Epithelial cell of proximal tubule (primary cell): ENCODE data around the gene NR3C2. TPM values are rescaled to one million over a fixed set of nuclear protein-coding genes. Genes with fewer than 3 reads are reported as not detected.
A peak's percentile ranks its signal among the peaks of the same experiment; 100 is the strongest.

Source experiments
- DNase-seq: peaks from one replicate; pipeline ENCODE4 v3.0.0-alpha.2; 2011; ENCODE audit warnings: low read depth
- H3K4me3 ChIP-seq: 2 replicates; pipeline ENCODE4 v1.5.1; 2011; ENCODE audit warnings: low read depth, mild to moderate bottlenecking, low read length
- total RNA-seq: library from RNA; depleted of rRNA; stranded (reverse); fragments of >200 nt; gene quantifications from 2 replicates; pipeline ENCODE4 v1.2.3, GENCODE V29; 2015
- TF ChIP-seq, protein P1 (sequence below): conservative IDR thresholded peaks from 2 replicates; pipeline ENCODE4 v1.5.1; 2012; ENCODE audit warnings: low read depth, mild to moderate bottlenecking, low read length

NR3C2 gene
- total RNA-seq, 1 donor from 2014 or later = 0.98 TPM

DNA sequence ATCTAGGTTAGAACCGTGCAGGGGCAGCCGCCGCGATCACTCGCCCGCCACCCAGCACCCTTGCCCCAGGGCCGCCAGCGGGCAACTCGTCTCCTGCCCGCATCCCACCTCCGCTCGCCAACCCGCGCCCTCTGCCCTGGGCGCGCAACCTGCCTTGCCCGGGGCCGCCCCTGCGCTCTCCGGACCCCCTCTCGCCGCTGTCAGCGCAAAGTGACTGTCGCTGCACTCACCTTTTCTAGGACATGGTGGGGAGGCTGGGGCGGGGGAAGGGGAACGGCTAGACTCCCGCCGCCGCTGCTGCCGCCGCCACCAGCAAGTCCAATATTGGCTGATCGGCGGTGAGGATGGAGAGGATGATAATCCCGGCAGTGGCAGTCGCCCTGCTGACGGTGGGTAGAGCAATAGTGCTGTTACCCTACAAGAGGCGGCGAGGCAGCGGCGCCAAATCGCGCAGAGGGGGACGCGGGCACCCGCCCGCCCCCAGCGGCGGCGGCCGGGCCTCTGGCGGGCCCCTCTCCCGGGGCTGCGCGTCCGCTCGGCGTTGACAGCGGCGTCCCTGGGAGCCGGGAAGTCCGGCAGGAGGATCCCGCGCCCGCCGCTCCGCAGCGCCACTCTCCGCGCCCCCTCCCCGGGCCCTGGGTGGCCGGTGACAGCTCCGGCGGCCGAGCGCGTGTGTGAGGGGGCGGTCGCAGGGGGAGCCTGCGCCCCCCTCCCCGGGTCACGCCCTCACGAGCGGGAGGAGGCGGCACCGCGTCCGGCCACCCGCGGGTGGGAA, 2.3 kb upstream of the NR3C2 start:
- peak overlapping the region; percentile 96 for H3K4me3 ChIP-seq
- TF ChIP-seq, protein P1, sequence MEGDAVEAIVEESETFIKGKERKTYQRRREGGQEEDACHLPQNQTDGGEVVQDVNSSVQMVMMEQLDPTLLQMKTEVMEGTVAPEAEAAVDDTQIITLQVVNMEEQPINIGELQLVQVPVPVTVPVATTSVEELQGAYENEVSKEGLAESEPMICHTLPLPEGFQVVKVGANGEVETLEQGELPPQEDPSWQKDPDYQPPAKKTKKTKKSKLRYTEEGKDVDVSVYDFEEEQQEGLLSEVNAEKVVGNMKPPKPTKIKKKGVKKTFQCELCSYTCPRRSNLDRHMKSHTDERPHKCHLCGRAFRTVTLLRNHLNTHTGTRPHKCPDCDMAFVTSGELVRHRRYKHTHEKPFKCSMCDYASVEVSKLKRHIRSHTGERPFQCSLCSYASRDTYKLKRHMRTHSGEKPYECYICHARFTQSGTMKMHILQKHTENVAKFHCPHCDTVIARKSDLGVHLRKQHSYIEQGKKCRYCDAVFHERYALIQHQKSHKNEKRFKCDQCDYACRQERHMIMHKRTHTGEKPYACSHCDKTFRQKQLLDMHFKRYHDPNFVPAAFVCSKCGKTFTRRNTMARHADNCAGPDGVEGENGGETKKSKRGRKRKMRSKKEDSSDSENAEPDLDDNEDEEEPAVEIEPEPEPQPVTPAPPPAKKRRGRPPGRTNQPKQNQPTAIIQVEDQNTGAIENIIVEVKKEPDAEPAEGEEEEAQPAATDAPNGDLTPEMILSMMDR = no peak
- DNase-seq = no peak

- TF ChIP-seq, protein P1 = no peak
- H3K4me3 ChIP-seq = peak overlapping the region; percentile 96
- DNase-seq = no peak
Measured at GRCh38 chr4:148443512-148444295, 1.5 kb upstream of the NR3C2 start.

GRCh38 chr4:148442832-148443511, 758 bp upstream of the NR3C2 start:
- TF ChIP-seq, protein P1 = no peak
- peak overlapping the region; percentile 96 for H3K4me3 ChIP-seq
- DNase-seq = no peak

- H3K4me3 ChIP-seq = peak overlapping the region; percentile 96
- DNase-seq = no peak
- TF ChIP-seq, protein P1 = no peak
Measured at GRCh38 chr4:148441624-148441985, 609 bp downstream of the NR3C2 start.

GRCh38 chr4:148438047-148438446, 4.2 kb downstream of the NR3C2 start:
- no peak overlapping the region for H3K4me3 ChIP-seq
- TF ChIP-seq, protein P1 = peak; percentile 30
- DNase-seq = no peak

- DNase-seq = no peak
- H3K4me3 ChIP-seq = no peak overlapping the region
- TF ChIP-seq, protein P1 = no peak
Measured at GRCh38 chr4:148437439-148437838, 4.8 kb downstream of the NR3C2 start.
